Measurements from ENCODE around the gene EXOC4. TPM values are rescaled to one million over a fixed set of nuclear protein-coding genes. Genes with fewer than 3 reads are reported as not detected.

Gene EXOC4
- total and polyA plus RNA-seq, 2 donors (not counting 3 experiments of a cell fraction or from before 2014, with no cell fraction given), result 20.3 to 73.1 TPM

GRCh38 chr7:133484086-133484485, 231.2 kb downstream of the EXOC4 start:
- CTCF ChIA-PET, result interaction anchor here (1.2 to 1.6 kb wide), 2 partner anchors 18 to 370 kb away, joined by 3 to 5 read pairs; no protein-coding TSS in a partner anchor
- dilution Hi-C loops (cut with MboI; ENCODE audit: extremely low pct_ligation_motif_present, low sequenced_read_pairs), result no loop called here
- TF ChIP-seq FOS (IDR thresholded peaks at IDR 0.05; ENCODE audit: borderline replicate concordance, insufficient read depth, low read length) (no peak), EZH2 (IDR thresholded peaks at IDR 0.05; ENCODE audit: borderline replicate concordance, low read depth, low read length, severe bottlenecking) (no peak), GATA2 (IDR thresholded peaks at IDR 0.05; ENCODE audit: insufficient read depth, insufficient read length, low read depth, low read length) (no peak), MYC (IDR thresholded peaks at IDR 0.05; ENCODE audit: low read depth, low read length) (no peak), POLR2AphosphoS5 (IDR thresholded peaks at IDR 0.05; ENCODE audit: insufficient read depth, low read depth, low read length) (no peak), POLR2A (IDR thresholded peaks at IDR 0.05; ENCODE audit: low read depth, low read length) (no peak), JUN (IDR thresholded peaks at IDR 0.05; ENCODE audit: borderline replicate concordance, insufficient read depth, insufficient read length, low read depth) (no peak)
- TF ChIP-seq, protein P1, sequence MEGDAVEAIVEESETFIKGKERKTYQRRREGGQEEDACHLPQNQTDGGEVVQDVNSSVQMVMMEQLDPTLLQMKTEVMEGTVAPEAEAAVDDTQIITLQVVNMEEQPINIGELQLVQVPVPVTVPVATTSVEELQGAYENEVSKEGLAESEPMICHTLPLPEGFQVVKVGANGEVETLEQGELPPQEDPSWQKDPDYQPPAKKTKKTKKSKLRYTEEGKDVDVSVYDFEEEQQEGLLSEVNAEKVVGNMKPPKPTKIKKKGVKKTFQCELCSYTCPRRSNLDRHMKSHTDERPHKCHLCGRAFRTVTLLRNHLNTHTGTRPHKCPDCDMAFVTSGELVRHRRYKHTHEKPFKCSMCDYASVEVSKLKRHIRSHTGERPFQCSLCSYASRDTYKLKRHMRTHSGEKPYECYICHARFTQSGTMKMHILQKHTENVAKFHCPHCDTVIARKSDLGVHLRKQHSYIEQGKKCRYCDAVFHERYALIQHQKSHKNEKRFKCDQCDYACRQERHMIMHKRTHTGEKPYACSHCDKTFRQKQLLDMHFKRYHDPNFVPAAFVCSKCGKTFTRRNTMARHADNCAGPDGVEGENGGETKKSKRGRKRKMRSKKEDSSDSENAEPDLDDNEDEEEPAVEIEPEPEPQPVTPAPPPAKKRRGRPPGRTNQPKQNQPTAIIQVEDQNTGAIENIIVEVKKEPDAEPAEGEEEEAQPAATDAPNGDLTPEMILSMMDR (IDR thresholded peaks at IDR 0.05; ENCODE audit: extremely low read depth in 1 of 2, insufficient read depth in 1 of 2, low read depth in 1 of 2, low read length in 2 of 2), result no peak
- TF ChIP-seq, protein P2, sequence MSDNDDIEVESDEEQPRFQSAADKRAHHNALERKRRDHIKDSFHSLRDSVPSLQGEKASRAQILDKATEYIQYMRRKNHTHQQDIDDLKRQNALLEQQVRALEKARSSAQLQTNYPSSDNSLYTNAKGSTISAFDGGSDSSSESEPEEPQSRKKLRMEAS (IDR thresholded peaks at IDR 0.05; ENCODE audit: insufficient read depth, insufficient read length), result no peak

More at GRCh38 chr7:133484086-133484485, 231.2 kb downstream of the EXOC4 start:
- no peaks in the 10 kb centered on the region for H3K36me3 ChIP-seq (ENCODE audit: control insufficient read depth in 2 of 2, extremely low read depth in 1 of 2, insufficient read depth in 2 of 2, low read length in 2 of 2)
- H3K9me3 ChIP-seq (replicated peaks; ENCODE audit: control insufficient read depth, insufficient read depth, low read length), result no peaks in the 10 kb centered on the region
- no peak overlapping the region for H3K4me2 ChIP-seq (ENCODE audit: insufficient read depth, low read length)
- no peaks in the 10 kb centered on the region for H3K27me3 ChIP-seq (ENCODE audit: control insufficient read depth in 2 of 2, insufficient read depth in 2 of 2, low read length in 2 of 2)
- intact Hi-C loops (cut with micrococcal nuclease), result no loop called here
- H3K4me1 ChIP-seq (ENCODE audit: control insufficient read depth, extremely low read depth, insufficient read depth, low read length), result no peaks in the 10 kb centered on the region
- no TSS peak for BruUV-seq (replicated peaks)
- no peaks in the 10 kb centered on the region for H3K79me2 ChIP-seq (ENCODE audit: control insufficient read depth, insufficient read depth, low read length)
- H3K9ac ChIP-seq (replicated peaks; ENCODE audit: extremely low read depth, insufficient read depth, low read length), result no peak overlapping the region
- H2AFZ ChIP-seq (ENCODE audit: low read depth, low read length), result no peak overlapping the region
- H4K20me1 ChIP-seq (replicated peaks; ENCODE audit: control insufficient read depth, extremely low read depth, insufficient read depth, low read length), result no peaks in the 10 kb centered on the region
- FAIRE-seq (no peak), DNase-seq (ENCODE audit: low read depth, low spot score) (no peak)
- H3K27ac ChIP-seq (ENCODE audit: insufficient read depth, low read depth, low read length), result no peak overlapping the region
- no peak overlapping the region for H3K4me3 ChIP-seq (replicated peaks in 1 of 3; ENCODE audit: insufficient read depth in 1 of 3, low read depth in 1 of 3, low read length in 3 of 3)
- POLR2A ChIA-PET, result no interaction called here
- no peaks in the 10 kb centered on the region for H3K9me1 ChIP-seq (replicated peaks; ENCODE audit: control insufficient read depth, extremely low read depth, insufficient read depth, low read length)
